Measurements from ENCODE around the gene TNFAIP8L2. TPM values are rescaled to one million over a fixed set of nuclear protein-coding genes. Genes with fewer than 3 reads are reported as not detected.
A peak's percentile ranks its signal among the peaks of the same experiment; 100 is the strongest.

The TNFAIP8L2 gene
- total RNA-seq, 4 donors from 2014 or later: 1.1 to 3.1 (median 1.4) TPM; not detected in 1

DNA sequence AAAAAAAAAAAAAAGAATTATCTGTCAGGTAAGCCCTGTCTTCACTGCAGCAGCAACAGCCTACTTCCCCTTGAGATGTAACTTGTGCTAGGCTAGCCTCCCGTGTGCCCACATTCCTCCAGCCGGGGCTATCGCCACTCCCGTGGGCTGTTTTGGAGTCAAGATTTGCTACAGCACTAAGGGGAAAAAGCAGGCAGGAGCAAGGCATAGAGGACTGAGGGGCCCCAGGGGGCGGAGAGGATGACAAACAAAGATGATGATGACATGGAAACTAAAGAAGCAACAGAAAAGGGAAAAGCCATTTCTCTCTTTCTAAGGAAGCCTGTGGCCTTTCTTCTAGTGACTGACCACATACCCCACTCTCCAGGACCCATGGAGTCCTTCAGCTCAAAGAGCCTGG lies 1.9 kb downstream of the TNFAIP8L2 start:
- Histone ChIP-seq H3K9me3 (no peaks in the 10 kb centered on the region), H3K4me1 (peaks cover 16 to 21% of the 10 kb centered on the region in 2 donors), H3K4me3 (no peak overlapping the region), H3K27me3 (no peaks in the 10 kb centered on the region), H3K27ac (peak overlapping the region in 1 of 4 donors; percentile 54), H3K36me3 (peaks cover 0 to 37% of the 10 kb centered on the region in 2 donors)
- no peak for ATAC-seq
- in situ Hi-C loops (cut with MboI; ENCODE audit: low sequenced_read_pairs in 4 of 4) (loop anchor here in 3 of 4 donors (5.0 to 10.0 kb wide), 2 partner anchors 54 to 61 kb away; no protein-coding TSS in a partner anchor), intact Hi-C loops (cut with DNase I; ENCODE audit: low total_unique reads) (no loop called here)
- no peak for DNase-seq
- TF ChIP-seq POLR2A (IDR thresholded peaks at IDR 0.05): no peak
- TF ChIP-seq, protein P1, sequence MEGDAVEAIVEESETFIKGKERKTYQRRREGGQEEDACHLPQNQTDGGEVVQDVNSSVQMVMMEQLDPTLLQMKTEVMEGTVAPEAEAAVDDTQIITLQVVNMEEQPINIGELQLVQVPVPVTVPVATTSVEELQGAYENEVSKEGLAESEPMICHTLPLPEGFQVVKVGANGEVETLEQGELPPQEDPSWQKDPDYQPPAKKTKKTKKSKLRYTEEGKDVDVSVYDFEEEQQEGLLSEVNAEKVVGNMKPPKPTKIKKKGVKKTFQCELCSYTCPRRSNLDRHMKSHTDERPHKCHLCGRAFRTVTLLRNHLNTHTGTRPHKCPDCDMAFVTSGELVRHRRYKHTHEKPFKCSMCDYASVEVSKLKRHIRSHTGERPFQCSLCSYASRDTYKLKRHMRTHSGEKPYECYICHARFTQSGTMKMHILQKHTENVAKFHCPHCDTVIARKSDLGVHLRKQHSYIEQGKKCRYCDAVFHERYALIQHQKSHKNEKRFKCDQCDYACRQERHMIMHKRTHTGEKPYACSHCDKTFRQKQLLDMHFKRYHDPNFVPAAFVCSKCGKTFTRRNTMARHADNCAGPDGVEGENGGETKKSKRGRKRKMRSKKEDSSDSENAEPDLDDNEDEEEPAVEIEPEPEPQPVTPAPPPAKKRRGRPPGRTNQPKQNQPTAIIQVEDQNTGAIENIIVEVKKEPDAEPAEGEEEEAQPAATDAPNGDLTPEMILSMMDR (IDR thresholded peaks at IDR 0.05 in 4 of 5, conservative IDR thresholded peaks at IDR 0.05 in 1 of 5): no peak

- peak overlapping the region; percentile 31 to 59 (median 51) for H3K27ac ChIP-seq
- DNase-seq (peak in 1 of 2 donors; percentile 26), ATAC-seq (no peak)
- no peaks in the 10 kb centered on the region for H3K9me3 ChIP-seq
- H3K4me3 ChIP-seq: no peak overlapping the region
- no peaks in the 10 kb centered on the region for H3K27me3 ChIP-seq
- intact Hi-C loops (cut with DNase I; ENCODE audit: low total_unique reads): no loop called here
- TF ChIP-seq POLR2A (IDR thresholded peaks at IDR 0.05): no peak
- TF ChIP-seq, protein P1 (IDR thresholded peaks at IDR 0.05 in 4 of 5, conservative IDR thresholded peaks at IDR 0.05 in 1 of 5): no peak
- in situ Hi-C loops (cut with MboI; ENCODE audit: low sequenced_read_pairs in 4 of 4): loop anchor here in 3 of 4 donors (5.0 to 10.0 kb wide), 2 partner anchors 54 to 62 kb away; no protein-coding TSS in a partner anchor
- H3K36me3 ChIP-seq: peaks cover 0 to 37% of the 10 kb centered on the region in 2 donors
- H3K4me1 ChIP-seq: peaks cover 20 to 21% of the 10 kb centered on the region in 2 donors
Measured at GRCh38 chr1:151158751-151159251, 2.4 kb downstream of the TNFAIP8L2 start.

DNA sequence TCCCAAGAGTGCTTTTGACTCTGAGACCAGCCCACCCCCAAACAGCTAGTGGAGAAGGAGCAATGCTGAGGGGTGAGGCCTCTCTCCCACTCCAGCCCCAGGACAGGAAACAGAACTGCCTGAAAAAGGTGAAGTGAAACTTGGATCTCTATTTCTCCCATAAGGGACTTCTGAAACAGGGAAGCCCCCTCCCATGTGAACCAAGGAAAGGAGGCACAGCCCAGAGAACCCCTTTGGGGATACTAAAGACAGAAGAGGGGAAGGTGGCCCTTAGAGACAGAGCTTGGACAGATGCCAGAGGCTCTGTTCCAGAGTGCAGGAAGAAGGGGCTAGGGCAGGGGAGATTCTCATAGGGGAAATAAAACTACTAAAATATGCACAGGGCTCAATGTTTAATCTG lies 2.9 kb downstream of the TNFAIP8L2 start:
- ATAC-seq: no peak
- H3K27ac ChIP-seq: peak overlapping the region; percentile 31 to 59 (median 51)
- H3K9me3 ChIP-seq: no peaks in the 10 kb centered on the region
- no peaks in the 10 kb centered on the region for H3K27me3 ChIP-seq
- in situ Hi-C loops (cut with MboI; ENCODE audit: low sequenced_read_pairs in 4 of 4): loop anchor here in 3 of 4 donors (5.0 to 10.0 kb wide), 2 partner anchors 55 to 62 kb away; no protein-coding TSS in a partner anchor
- intact Hi-C loops (cut with DNase I; ENCODE audit: low total_unique reads): no loop called here
- peak in 1 of 2 donors; percentile 11 for DNase-seq
- H3K36me3 ChIP-seq: peaks cover 0 to 37% of the 10 kb centered on the region in 2 donors
- TF ChIP-seq, protein P1 (IDR thresholded peaks at IDR 0.05 in 4 of 5, conservative IDR thresholded peaks at IDR 0.05 in 1 of 5): no peak
- TF ChIP-seq POLR2A (IDR thresholded peaks at IDR 0.05): no peak
- H3K4me3 ChIP-seq: no peak overlapping the region
- peaks cover 24 to 26% of the 10 kb centered on the region in 2 donors for H3K4me1 ChIP-seq

GRCh38 chr1:151164732-151165280 lies 8.4 kb downstream of the TNFAIP8L2 start:
- H3K27me3 ChIP-seq: no peaks in the 10 kb centered on the region
- peak overlapping the region; percentile 91 to 99 (median 91) for H3K27ac ChIP-seq
- H3K36me3 ChIP-seq: peaks cover 0 to 17% of the 10 kb centered on the region in 2 donors
- peaks cover 45 to 50% of the 10 kb centered on the region in 2 donors for H3K4me1 ChIP-seq
- TF ChIP-seq, protein P1 (IDR thresholded peaks at IDR 0.05 in 4 of 5, conservative IDR thresholded peaks at IDR 0.05 in 1 of 5): no peak
- TF ChIP-seq POLR2A (IDR thresholded peaks at IDR 0.05): no peak
- intact Hi-C loops (cut with DNase I; ENCODE audit: low total_unique reads) (loop anchor here (1.0 to 2.0 kb wide), 2 partner anchors 19 to 94 kb away; partner anchors contain the start of genes GABPB2 and SEMA6C), in situ Hi-C loops (cut with MboI; ENCODE audit: low sequenced_read_pairs in 4 of 4) (no loop called here)
- peak overlapping the region; percentile 82 to 97 (median 84) for H3K4me3 ChIP-seq
- ATAC-seq: peak; percentile 1 to 2
- H3K9me3 ChIP-seq: no peaks in the 10 kb centered on the region
- no peak for DNase-seq

Data from gastrocnemius medialis (tissue), 4 donors.